Measurements from ENCODE around the gene MTX3. TPM values are rescaled to one million over a fixed set of nuclear protein-coding genes. Genes with fewer than 3 reads are reported as not detected.

The MTX3 gene
- total RNA-seq, 2 donors from 2014 or later, result 8.3 to 9.4 TPM

DNA sequence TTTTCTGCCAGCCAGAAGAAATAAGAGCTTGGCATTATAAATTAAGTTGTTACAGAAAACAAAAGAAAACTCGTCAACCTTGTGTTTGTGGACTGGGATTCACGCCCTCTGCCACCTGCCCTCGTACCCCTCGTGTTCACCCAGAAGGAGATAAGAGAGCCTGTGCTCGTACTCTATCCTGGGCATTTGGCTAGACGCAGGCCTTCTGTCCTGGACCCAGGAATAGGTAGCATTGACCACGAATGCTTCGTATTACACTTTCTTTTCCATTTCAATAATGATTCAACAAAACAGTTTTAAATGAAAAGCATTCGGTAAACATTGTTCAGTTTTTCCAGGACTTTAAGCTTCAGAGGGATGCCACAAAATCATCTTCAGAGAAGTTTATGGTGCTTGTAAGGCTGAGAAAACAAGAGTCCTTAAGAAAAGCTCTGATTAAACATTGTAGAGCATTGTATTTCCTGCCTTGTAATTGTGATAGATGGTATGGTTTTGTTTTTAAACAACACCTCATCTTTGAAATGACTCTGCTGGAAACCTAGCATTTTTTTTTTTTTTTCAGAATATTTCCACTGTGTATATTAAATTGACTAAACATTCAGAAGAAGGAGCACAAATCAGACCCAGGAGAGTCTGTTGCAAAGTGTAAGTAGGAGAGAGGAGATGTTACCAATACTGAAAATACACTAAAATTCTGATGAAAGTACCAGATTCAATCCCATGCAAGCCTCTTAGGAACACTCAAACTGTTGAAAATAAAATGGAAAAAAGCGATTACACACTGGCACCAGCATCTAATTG is 27.6 kb downstream of the MTX3 start:
- intact Hi-C loops (cut with DNase I), result no loop called here
- H3K4me1 ChIP-seq, result no peaks in the 10 kb centered on the region
- TF ChIP-seq, protein P1, sequence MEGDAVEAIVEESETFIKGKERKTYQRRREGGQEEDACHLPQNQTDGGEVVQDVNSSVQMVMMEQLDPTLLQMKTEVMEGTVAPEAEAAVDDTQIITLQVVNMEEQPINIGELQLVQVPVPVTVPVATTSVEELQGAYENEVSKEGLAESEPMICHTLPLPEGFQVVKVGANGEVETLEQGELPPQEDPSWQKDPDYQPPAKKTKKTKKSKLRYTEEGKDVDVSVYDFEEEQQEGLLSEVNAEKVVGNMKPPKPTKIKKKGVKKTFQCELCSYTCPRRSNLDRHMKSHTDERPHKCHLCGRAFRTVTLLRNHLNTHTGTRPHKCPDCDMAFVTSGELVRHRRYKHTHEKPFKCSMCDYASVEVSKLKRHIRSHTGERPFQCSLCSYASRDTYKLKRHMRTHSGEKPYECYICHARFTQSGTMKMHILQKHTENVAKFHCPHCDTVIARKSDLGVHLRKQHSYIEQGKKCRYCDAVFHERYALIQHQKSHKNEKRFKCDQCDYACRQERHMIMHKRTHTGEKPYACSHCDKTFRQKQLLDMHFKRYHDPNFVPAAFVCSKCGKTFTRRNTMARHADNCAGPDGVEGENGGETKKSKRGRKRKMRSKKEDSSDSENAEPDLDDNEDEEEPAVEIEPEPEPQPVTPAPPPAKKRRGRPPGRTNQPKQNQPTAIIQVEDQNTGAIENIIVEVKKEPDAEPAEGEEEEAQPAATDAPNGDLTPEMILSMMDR (IDR thresholded peaks at IDR 0.05), result no peak
- no peaks in the 10 kb centered on the region for H3K27me3 ChIP-seq
- H3K9me3 ChIP-seq, result no peaks in the 10 kb centered on the region
- H3K4me3 ChIP-seq, result no peak overlapping the region
- H3K9ac ChIP-seq (ENCODE audit: low read depth in 2 of 2, low read length in 2 of 2), result no peak overlapping the region
- H3K27ac ChIP-seq, result no peak overlapping the region
- no peaks in the 10 kb centered on the region for H3K36me3 ChIP-seq
- DNase-seq, result no peak

DNA sequence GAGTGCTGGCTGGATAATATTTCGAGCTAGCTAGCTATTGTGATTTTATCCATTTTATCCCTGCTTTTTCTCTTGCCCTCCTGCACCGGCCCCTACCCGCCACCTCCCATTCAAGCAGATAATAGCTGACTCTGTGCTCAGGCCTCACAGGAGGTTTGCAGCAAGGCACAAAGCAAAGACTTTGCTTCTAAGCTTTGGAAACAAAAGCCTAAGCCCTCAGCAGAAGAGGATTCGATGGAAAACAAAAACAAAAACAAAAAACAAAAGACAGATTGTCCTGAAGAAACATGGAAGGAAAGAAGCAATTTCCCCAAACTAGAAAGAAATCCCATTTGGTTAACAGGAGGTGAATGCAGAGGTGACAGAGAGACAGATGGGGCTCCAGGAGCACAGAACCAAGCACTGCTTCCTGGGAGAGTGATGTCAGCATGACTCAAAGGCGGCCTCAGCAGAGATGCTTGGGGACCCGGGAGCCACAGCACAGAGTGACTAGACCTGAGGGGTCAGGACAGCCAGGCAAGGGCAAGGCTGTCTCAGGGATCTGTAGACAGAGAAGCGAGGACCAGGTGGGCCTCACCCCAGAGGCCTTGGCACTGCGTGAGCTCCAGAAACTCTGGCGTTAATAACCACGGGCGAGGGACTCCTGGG is 28.4 kb downstream of the MTX3 start:
- Histone ChIP-seq H3K9ac (ENCODE audit: low read depth in 2 of 2, low read length in 2 of 2) (no peak overlapping the region), H3K9me3 (no peaks in the 10 kb centered on the region), H3K4me3 (no peak overlapping the region), H3K27ac (no peak overlapping the region), H3K27me3 (no peaks in the 10 kb centered on the region), H3K36me3 (no peaks in the 10 kb centered on the region), H3K4me1 (no peaks in the 10 kb centered on the region)
- TF ChIP-seq, protein P1 (IDR thresholded peaks at IDR 0.05), result no peak
- no peak for DNase-seq
- intact Hi-C loops (cut with DNase I), result no loop called here

- Histone ChIP-seq H3K27ac (no peak overlapping the region), H3K4me3 (no peak overlapping the region), H3K4me1 (no peaks in the 10 kb centered on the region), H3K9me3 (no peaks in the 10 kb centered on the region), H3K36me3 (no peaks in the 10 kb centered on the region), H3K9ac (ENCODE audit: low read depth in 2 of 2, low read length in 2 of 2) (no peak overlapping the region), H3K27me3 (no peaks in the 10 kb centered on the region)
- TF ChIP-seq, protein P1 (IDR thresholded peaks at IDR 0.05), result no peak
- intact Hi-C loops (cut with DNase I), result no loop called here
- DNase-seq, result no peak
These were observed 29.1 kb downstream of the MTX3 start for GRCh38 chr5:79961716-79962574.

- Histone ChIP-seq H3K4me1 (no peaks in the 10 kb centered on the region), H3K9me3 (no peaks in the 10 kb centered on the region), H3K27ac (no peak overlapping the region), H3K4me3 (no peak overlapping the region), H3K9ac (ENCODE audit: low read depth in 2 of 2, low read length in 2 of 2) (no peak overlapping the region), H3K27me3 (no peaks in the 10 kb centered on the region), H3K36me3 (no peaks in the 10 kb centered on the region)
- intact Hi-C loops (cut with DNase I), result no loop called here
- TF ChIP-seq, protein P1 (IDR thresholded peaks at IDR 0.05), result no peak
- DNase-seq, result no peak
These were observed 31.7 kb downstream of the MTX3 start for GRCh38 chr5:79959407-79959806.

- no peaks in the 10 kb centered on the region for H3K36me3 ChIP-seq
- no peak overlapping the region for H3K4me3 ChIP-seq
- H3K9me3 ChIP-seq, result no peaks in the 10 kb centered on the region
- H3K27me3 ChIP-seq, result no peaks in the 10 kb centered on the region
- no peak overlapping the region for H3K9ac ChIP-seq (ENCODE audit: low read depth in 2 of 2, low read length in 2 of 2)
- intact Hi-C loops (cut with DNase I), result no loop called here
- no peak for DNase-seq
- no peak overlapping the region for H3K27ac ChIP-seq
- TF ChIP-seq, protein P1 (IDR thresholded peaks at IDR 0.05), result no peak
- H3K4me1 ChIP-seq, result no peaks in the 10 kb centered on the region
These were observed 35.0 kb downstream of the MTX3 start for GRCh38 chr5:79955941-79956670.

Data from colonic mucosa (tissue), 4 donors.